CD14-positive monocyte (primary cell): Measurements from ENCODE around the gene SEC14L1. TPM values are rescaled to one million over a fixed set of nuclear protein-coding genes. Genes with fewer than 3 reads are reported as not detected.

Experiments used
- DNase-seq, 3 donors: peaks; one replicate each; pipeline ENCODE4 v3.0.0-alpha.2; 2011 to 2022
- H2AFZ ChIP-seq: 2 replicates; pipeline ENCODE4 v1.6.0; 2012; ENCODE audit warnings: mild to moderate bottlenecking, low read depth, low read length, inconsistent platforms; ENCODE audit not compliant: insufficient read depth, poor library complexity, severe bottlenecking
- H3K27ac ChIP-seq, 2 donors: 1 replicate in 1 of 2; 2 replicates in 1 of 2; pipeline ENCODE4 v1.5.1; 2012 to 2013; ENCODE audit warnings: low read length in 2 of 2, control low read depth in 1 of 2, inconsistent platforms in 1 of 2, low read depth in 1 of 2, mild to moderate bottlenecking in 1 of 2
- H3K27me3 ChIP-seq, 2 donors: one replicate each; pipeline versions ENCODE4 v1.6.0 to v1.6.1; 2011 to 2013; ENCODE audit warnings: low read length in 2 of 2; ENCODE audit not compliant: control insufficient read depth in 2 of 2, insufficient read depth in 2 of 2
- H3K36me3 ChIP-seq, 2 donors: replicated peaks in 1 of 2; 1 replicate in 1 of 2; 2 replicates in 1 of 2; pipeline versions ENCODE4 v1.5.1 to v1.6.1; 2012 to 2013; ENCODE audit warnings: low read length in 2 of 2, control low read depth in 1 of 2, inconsistent platforms in 1 of 2, mild to moderate bottlenecking in 1 of 2; ENCODE audit not compliant: insufficient read depth in 2 of 2, control insufficient read depth in 1 of 2
- H3K4me1 ChIP-seq, 2 donors: 1 replicate in 1 of 2; 2 replicates in 1 of 2; pipeline versions ENCODE4 v1.5.1 to v1.6.1; 2012 to 2013; ENCODE audit warnings: low read length in 2 of 2, control low read depth in 1 of 2, inconsistent platforms in 1 of 2, mild to moderate bottlenecking in 1 of 2, moderate library complexity in 1 of 2; ENCODE audit not compliant: insufficient read depth in 2 of 2, control insufficient read depth in 1 of 2
- H3K4me2 ChIP-seq: replicated peaks from 2 replicates; pipeline ENCODE3; 2012; ENCODE audit warnings: low read length, moderate library complexity, mild to moderate bottlenecking; ENCODE audit not compliant: poor library complexity, severe bottlenecking; ENCODE audit errors: extremely low read depth
- H3K4me3 ChIP-seq, 3 experiments: fragments of 200-600 bp in 1 of 3; sonication (generic) in 1 of 3; replicated peaks in 1 of 3; 1 replicate in 2 of 3; 2 replicates in 1 of 3; pipeline ENCODE4 v1.5.1; 2011 to 2013; ENCODE audit warnings: low read length in 3 of 3, mild to moderate bottlenecking in 3 of 3, control low read depth in 2 of 3, low read depth in 2 of 3, inconsistent platforms in 1 of 3, moderate library complexity in 1 of 3
- H3K79me2 ChIP-seq: 2 replicates; pipeline ENCODE4 v1.6.0; 2012; ENCODE audit warnings: mild to moderate bottlenecking, control low read depth, inconsistent platforms, low read length, moderate library complexity; ENCODE audit not compliant: insufficient read depth
- H3K9ac ChIP-seq: 2 replicates; pipeline ENCODE4 v1.6.0; 2017; ENCODE audit warnings: low read length, mild to moderate bottlenecking; ENCODE audit not compliant: insufficient read depth, poor library complexity, severe bottlenecking
- H3K9me3 ChIP-seq, 2 donors: replicated peaks in 1 of 2; 1 replicate in 1 of 2; 2 replicates in 1 of 2; pipeline versions ENCODE4 v1.5.1 to v1.6.1; 2012 to 2013; ENCODE audit warnings: low read length in 2 of 2, control low read depth in 1 of 2; ENCODE audit not compliant: control insufficient read depth in 1 of 2, insufficient read depth in 1 of 2
- H4K20me1 ChIP-seq: 2 replicates; pipeline ENCODE4 v1.6.0; 2012; ENCODE audit warnings: mild to moderate bottlenecking, low read length, control low read depth, moderate library complexity; ENCODE audit not compliant: insufficient read depth
- H3K27ac Mint-ChIP-seq, 7 donors: one replicate each; pipeline ENCODE4 v1.8.0; 2020; ENCODE audit warnings: mild to moderate bottlenecking in 7 of 7, mixed read lengths in 7 of 7, moderate library complexity in 6 of 7, inconsistent platforms in 2 of 7
- H3K27me3 Mint-ChIP-seq, 3 donors: one replicate each; pipeline ENCODE4 v1.8.0; 2021 to 2022; ENCODE audit warnings: low read depth in 3 of 3, mild to moderate bottlenecking in 3 of 3, mixed read lengths in 3 of 3, moderate library complexity in 3 of 3, inconsistent platforms in 1 of 3
- H3K36me3 Mint-ChIP-seq, 2 donors: one replicate each; pipeline ENCODE4 v1.8.0; 2020; ENCODE audit warnings: mixed read lengths in 2 of 2, inconsistent platforms in 1 of 2, mild to moderate bottlenecking in 1 of 2
- H3K4me1 Mint-ChIP-seq: one replicate; pipeline ENCODE4 v1.8.0; 2020; ENCODE audit warnings: mild to moderate bottlenecking, mixed read lengths
- H3K4me3 Mint-ChIP-seq, 2 donors: one replicate each; pipeline ENCODE4 v1.8.0; 2020; ENCODE audit warnings: mild to moderate bottlenecking in 2 of 2, mixed read lengths in 2 of 2, moderate library complexity in 1 of 2
- H3K9me3 Mint-ChIP-seq, 7 donors: one replicate each; pipeline ENCODE4 v1.8.0; 2020 to 2022; ENCODE audit warnings: mixed read lengths in 7 of 7, mild to moderate bottlenecking in 6 of 7, moderate library complexity in 6 of 7, inconsistent platforms in 2 of 7
- WGBS: methylation state at CpG from one replicate; pipeline ENCODE4 v1.1.5; 2013; ENCODE audit warnings: missing lambda C conversion rate; ENCODE audit not compliant: insufficient coverage; 5-methylcytosine and 5-hydroxymethylcytosine counted together
- intact Hi-C, 2 donors: fragments of 100-400 bp; cut with micrococcal nuclease; formaldehyde crosslinking; loops; one replicate each; pipeline versions ENCODE4 v1.15.0 to v1.15.1; 2023
- polyA plus RNA-seq, 3 donors: library from polyadenylated mRNA; depleted of rRNA in 1 of 3; unstranded in 2 of 3; stranded (reverse) in 1 of 3; fragments of 300-500 nt in 2 of 3; fragments of >200 nt in 1 of 3; fragmentation: Illumina TruSeq in 2 of 3; gene quantifications; 1 replicate in 2 of 3; 2 replicates in 1 of 3; pipeline ENCODE4 v1.2.3, GENCODE V29; 2012 to 2021
- TF ChIP-seq, protein P1 (sequence below): fragments of 200-600 bp; IDR thresholded peaks from one replicate; pipeline ENCODE4 v1.8.0; 2022; ENCODE audit warnings: antibody characterized with exemption, mild to moderate bottlenecking

Gene SEC14L1
- polyA plus RNA-seq, 3 donors = 34.1 to 76.4 (median 43.2) TPM

DNA sequence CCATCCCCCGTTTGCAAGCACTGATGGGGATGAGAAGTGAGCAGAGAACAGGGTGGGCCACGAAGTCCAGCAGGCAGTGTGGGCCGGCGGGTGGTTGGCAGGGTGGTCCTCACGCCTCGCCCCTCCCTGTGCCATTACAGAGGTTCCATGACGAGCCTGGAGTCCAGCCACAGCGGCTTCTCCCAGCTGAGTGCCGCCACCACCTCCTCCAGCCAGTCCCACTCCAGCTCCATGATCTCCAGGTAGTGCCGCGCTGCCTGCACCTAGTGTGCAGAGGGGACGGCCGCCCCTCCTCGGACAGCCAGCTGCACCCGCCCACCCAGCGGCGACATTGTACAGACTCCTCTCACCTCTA, 73.0 kb downstream of the SEC14L1 start:
- 90% methylated on average over 14 of the region's 17 CpGs for WGBS
- H3K27ac Mint-ChIP-seq = no peak overlapping the region
- Histone ChIP-seq H3K79me2 (no peaks in the 10 kb centered on the region), H4K20me1 (peaks cover 81% of the 10 kb centered on the region), H2AFZ (no peak overlapping the region), H3K4me2 (no peak overlapping the region), H3K36me3 (peaks cover 88 to 97% of the 10 kb centered on the region in 2 donors), H3K27ac (no peak overlapping the region), H3K27me3 (no peaks in the 10 kb centered on the region), H3K4me3 (no peak overlapping the region), H3K9me3 (no peaks in the 10 kb centered on the region), H3K4me1 (peaks cover 15 to 22% of the 10 kb centered on the region in 2 donors), H3K9ac (no peak overlapping the region)
- TF ChIP-seq, protein P1, sequence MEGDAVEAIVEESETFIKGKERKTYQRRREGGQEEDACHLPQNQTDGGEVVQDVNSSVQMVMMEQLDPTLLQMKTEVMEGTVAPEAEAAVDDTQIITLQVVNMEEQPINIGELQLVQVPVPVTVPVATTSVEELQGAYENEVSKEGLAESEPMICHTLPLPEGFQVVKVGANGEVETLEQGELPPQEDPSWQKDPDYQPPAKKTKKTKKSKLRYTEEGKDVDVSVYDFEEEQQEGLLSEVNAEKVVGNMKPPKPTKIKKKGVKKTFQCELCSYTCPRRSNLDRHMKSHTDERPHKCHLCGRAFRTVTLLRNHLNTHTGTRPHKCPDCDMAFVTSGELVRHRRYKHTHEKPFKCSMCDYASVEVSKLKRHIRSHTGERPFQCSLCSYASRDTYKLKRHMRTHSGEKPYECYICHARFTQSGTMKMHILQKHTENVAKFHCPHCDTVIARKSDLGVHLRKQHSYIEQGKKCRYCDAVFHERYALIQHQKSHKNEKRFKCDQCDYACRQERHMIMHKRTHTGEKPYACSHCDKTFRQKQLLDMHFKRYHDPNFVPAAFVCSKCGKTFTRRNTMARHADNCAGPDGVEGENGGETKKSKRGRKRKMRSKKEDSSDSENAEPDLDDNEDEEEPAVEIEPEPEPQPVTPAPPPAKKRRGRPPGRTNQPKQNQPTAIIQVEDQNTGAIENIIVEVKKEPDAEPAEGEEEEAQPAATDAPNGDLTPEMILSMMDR = no peak
- peaks cover 18% of the 10 kb centered on the region for H3K4me1 Mint-ChIP-seq
- peaks cover 0 to 2% (median 1%) of the 10 kb centered on the region in 3 donors for H3K27me3 Mint-ChIP-seq
- H3K9me3 Mint-ChIP-seq = no peaks in the 10 kb centered on the region
- DNase-seq = no peak
- H3K4me3 Mint-ChIP-seq = no peak overlapping the region
- intact Hi-C loops = no loop called here
- H3K36me3 Mint-ChIP-seq = peaks cover 91 to 94% of the 10 kb centered on the region in 2 donors

DNA sequence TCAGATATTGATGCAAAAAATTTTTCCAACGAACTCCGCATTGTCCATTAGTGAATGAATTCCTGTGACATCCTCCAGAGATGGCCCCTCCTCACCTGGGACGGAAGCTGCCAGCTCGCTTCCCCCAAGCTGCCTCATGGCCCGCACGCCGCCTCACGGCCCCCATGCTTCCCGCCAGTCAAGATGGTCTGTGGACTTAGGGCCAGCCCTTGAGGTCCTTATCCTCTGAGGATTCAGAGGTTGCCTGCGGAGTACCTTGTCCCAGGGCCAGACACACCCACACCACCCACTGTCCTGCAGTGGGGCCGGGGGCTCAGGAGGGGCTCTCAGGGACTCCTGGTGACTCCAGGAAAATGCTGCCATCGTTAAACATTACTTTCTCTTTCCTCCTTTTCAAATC, 73.6 kb downstream of the SEC14L1 start:
- H3K4me1 ChIP-seq = peaks cover 15 to 22% of the 10 kb centered on the region in 2 donors
- no peak for DNase-seq
- H3K27me3 ChIP-seq = no peaks in the 10 kb centered on the region
- intact Hi-C loops = no loop called here
- H3K9ac ChIP-seq = no peak overlapping the region
- Mint-ChIP-seq H3K27ac (no peak overlapping the region), H3K9me3 (no peaks in the 10 kb centered on the region), H3K4me1 (peaks cover 18% of the 10 kb centered on the region), H3K27me3 (peaks cover 0 to 2% (median 1%) of the 10 kb centered on the region in 3 donors), H3K36me3 (peaks cover 91 to 94% of the 10 kb centered on the region in 2 donors), H3K4me3 (no peak overlapping the region)
- H3K79me2 ChIP-seq = no peaks in the 10 kb centered on the region
- TF ChIP-seq, protein P1 = no peak
- no peak overlapping the region for H3K27ac ChIP-seq
- no peaks in the 10 kb centered on the region for H3K9me3 ChIP-seq
- no peak overlapping the region for H3K4me3 ChIP-seq
- peaks cover 84 to 97% of the 10 kb centered on the region in 2 donors for H3K36me3 ChIP-seq
- peaks cover 75% of the 10 kb centered on the region for H4K20me1 ChIP-seq
- no peak overlapping the region for H2AFZ ChIP-seq
- WGBS = 93% methylated on average over 8 of the region's 12 CpGs
- no peak overlapping the region for H3K4me2 ChIP-seq
